GM06990 (cell line): ENCODE measurements around the gene CPEB2.

Source experiments
- DNase-seq: peaks from one replicate; pipeline ENCODE4 v3.0.0-alpha.2; 2011; ENCODE audit not compliant: insufficient read length; ENCODE audit errors: extremely low read depth
- H3K27me3 ChIP-seq: replicated peaks from 2 replicates; pipeline ENCODE4 v1.6.0; 2011; ENCODE audit warnings: low read length; ENCODE audit not compliant: control insufficient read depth, insufficient read depth
- H3K36me3 ChIP-seq: 2 replicates; pipeline ENCODE4 v1.5.1; 2011; ENCODE audit warnings: low read length; ENCODE audit not compliant: control insufficient read depth, insufficient read depth
- H3K4me3 ChIP-seq: replicated peaks from 2 replicates; pipeline ENCODE4 v1.5.1; 2011; ENCODE audit warnings: low read depth, mild to moderate bottlenecking, control low read depth, low read length
- CTCF ChIP-seq: IDR thresholded peaks from 2 replicates; pipeline ENCODE4 v1.5.1; 2011; ENCODE audit warnings: low read length, control low read depth, mild to moderate bottlenecking, inconsistent platforms; ENCODE audit not compliant: insufficient read depth, poor library complexity, severe bottlenecking

The CPEB2 gene

DNA sequence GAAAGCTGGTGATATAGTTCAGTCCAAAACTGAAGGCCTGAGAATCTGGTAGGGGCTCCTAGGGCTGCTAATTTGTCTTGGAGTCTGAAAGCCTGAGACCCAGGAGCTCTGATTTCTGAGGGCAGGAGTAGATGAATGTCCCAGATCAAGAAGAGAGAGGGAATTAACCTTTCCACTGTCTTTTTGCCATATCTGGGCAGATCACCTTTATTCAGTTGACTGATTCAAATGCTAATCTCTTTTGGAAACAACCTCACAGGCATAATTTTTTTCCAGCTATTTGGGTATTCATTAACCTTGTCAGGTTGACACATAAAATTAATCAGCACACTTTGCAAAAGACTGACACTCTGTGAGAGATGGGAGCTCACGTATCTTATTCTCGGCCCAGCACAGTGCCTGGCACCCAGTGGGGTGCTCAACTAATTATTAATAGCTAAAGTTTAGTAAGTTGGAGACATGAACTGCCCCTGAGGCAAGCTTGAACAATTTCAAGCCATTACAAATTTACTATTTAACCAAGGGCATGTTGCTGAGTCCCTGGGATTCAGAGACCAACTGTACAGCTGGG is 114.3 kb downstream of the CPEB2 start:
- DNase-seq, result no peak
- Histone ChIP-seq H3K27me3 (no peaks in the 10 kb centered on the region), H3K36me3 (no peaks in the 10 kb centered on the region), H3K4me3 (no peak overlapping the region)
- TF ChIP-seq CTCF, result no peak

GRCh38 chr4:15117270-15117946 is 115.1 kb downstream of the CPEB2 start:
- TF ChIP-seq CTCF, result no peak
- no peaks in the 10 kb centered on the region for H3K27me3 ChIP-seq
- H3K36me3 ChIP-seq, result no peaks in the 10 kb centered on the region
- DNase-seq, result no peak
- no peak overlapping the region for H3K4me3 ChIP-seq

DNA sequence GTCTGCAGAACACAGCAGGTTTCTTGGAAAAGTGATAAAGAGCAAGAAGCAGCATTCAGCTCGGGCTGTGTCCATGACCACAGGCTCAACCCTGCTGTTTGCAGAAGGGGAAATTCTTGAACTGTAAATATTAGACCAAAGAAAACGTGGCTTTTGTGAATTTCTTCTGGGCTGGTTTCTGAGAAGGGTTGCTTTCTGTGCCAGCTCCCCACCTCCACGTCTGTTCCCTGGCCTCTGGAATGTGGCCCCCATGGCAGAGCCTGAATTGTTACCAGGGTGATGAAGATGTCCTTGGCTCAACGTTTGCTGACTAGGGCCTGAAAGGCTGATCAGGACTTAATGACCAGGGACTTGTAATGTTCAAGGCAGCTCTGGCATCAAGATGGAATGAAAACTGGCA is 116.0 kb downstream of the CPEB2 start:
- no peak for DNase-seq
- Histone ChIP-seq H3K27me3 (no peaks in the 10 kb centered on the region), H3K4me3 (no peak overlapping the region), H3K36me3 (no peaks in the 10 kb centered on the region)
- no peak for TF ChIP-seq CTCF
